Breast epithelium (tissue), 4 donors: ENCODE results near the gene TMA16. TPM values are rescaled to one million over a fixed set of nuclear protein-coding genes. Genes with fewer than 3 reads are reported as not detected.

Source experiments
- DNase-seq, 2 donors: peaks; one replicate each; pipeline ENCODE4 v3.0.0-alpha.2; 2019; ENCODE audit warnings: low spot score in 2 of 2
- H3K27ac ChIP-seq, 2 donors: fragments of 200-600 bp; sonication (generic) in 1 of 2; one replicate each; pipeline ENCODE4 v1.5.1; 2016 to 2019; ENCODE audit warnings: mild to moderate bottlenecking in 1 of 2
- H3K27me3 ChIP-seq, 2 donors: fragments of 200-600 bp; sonication (generic) in 1 of 2; one replicate each; pipeline versions ENCODE4 v1.5.1 to v1.6.0; 2017 to 2019; ENCODE audit warnings: control low read depth in 1 of 2, mild to moderate bottlenecking in 1 of 2
- H3K36me3 ChIP-seq: fragments of 200-600 bp; one replicate; pipeline ENCODE4 v1.5.1; 2019
- H3K4me1 ChIP-seq, 2 donors: fragments of 200-600 bp; sonication (generic); one replicate each; pipeline ENCODE4 v1.5.1; 2016 to 2019; ENCODE audit warnings: control low read depth in 1 of 2
- H3K4me3 ChIP-seq, 3 donors: fragments of 200-600 bp; sonication (generic); 1 replicate in 2 of 3; 2 replicates in 1 of 3; pipeline ENCODE4 v1.5.1; 2016 to 2019; ENCODE audit warnings: mild to moderate bottlenecking in 3 of 3, moderate library complexity in 2 of 3
- H3K9me3 ChIP-seq, 2 donors: fragments of 200-600 bp; sonication (generic) in 1 of 2; one replicate each; pipeline ENCODE4 v1.5.1; 2016 to 2019; ENCODE audit warnings: control low read depth in 1 of 2
- POLR2A ChIP-seq: fragments of 450-650 bp; IDR thresholded peaks from one replicate; pipeline ENCODE4 v1.6.1; 2016; ENCODE audit warnings: antibody characterized with exemption, mild to moderate bottlenecking, moderate library complexity
- POLR2AphosphoS5 ChIP-seq, 3 donors: sonication (generic); formaldehyde crosslinking; IDR thresholded peaks; one replicate each; pipeline ENCODE4 v1.6.1; 2017; ENCODE audit warnings: antibody characterized with exemption in 3 of 3
- intact Hi-C: fragments of 100-400 bp; cut with DNase I; formaldehyde crosslinking; loops from one replicate; pipeline ENCODE4 v1.15.1; 2023; ENCODE audit warnings: low total_unique reads
- total RNA-seq, 3 donors: library from RNA; depleted of rRNA; stranded (reverse); fragments of >200 nt; gene quantifications; one replicate each; pipeline ENCODE4 v1.1.0, GENCODE V29; 2016
- TF ChIP-seq, protein P1 (sequence below), 3 donors: fragments of 450-650 bp; IDR thresholded peaks; one replicate each; pipeline ENCODE4 v1.5.1; 2016 to 2017; ENCODE audit warnings: antibody characterized with exemption in 3 of 3, mild to moderate bottlenecking in 3 of 3, moderate library complexity in 3 of 3

The TMA16 gene
- total RNA-seq, 3 donors from 2014 or later, result 28.2 to 34.7 (median 30.1) TPM

DNA sequence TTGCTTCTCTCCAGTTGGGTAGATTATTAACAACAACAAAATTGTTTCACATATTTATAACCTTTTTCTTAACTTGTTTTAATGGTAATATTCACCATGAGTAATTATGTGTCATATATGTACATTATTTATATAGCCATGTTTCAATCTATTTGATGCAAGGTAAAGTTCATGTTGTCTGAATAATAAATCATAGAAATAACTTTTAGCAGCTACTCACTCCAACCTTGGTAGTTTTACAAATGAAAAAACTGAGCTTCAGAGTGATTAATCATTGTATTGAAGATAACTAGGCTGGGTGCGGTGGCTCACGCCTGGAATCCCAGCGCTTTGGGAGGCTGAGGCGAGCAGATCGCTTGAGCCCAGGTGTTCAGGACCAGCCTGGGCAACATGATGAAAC is 46.0 kb downstream of the TMA16 start:
- intact Hi-C loops, result no loop called here
- no peak overlapping the region for H3K4me3 ChIP-seq

DNA sequence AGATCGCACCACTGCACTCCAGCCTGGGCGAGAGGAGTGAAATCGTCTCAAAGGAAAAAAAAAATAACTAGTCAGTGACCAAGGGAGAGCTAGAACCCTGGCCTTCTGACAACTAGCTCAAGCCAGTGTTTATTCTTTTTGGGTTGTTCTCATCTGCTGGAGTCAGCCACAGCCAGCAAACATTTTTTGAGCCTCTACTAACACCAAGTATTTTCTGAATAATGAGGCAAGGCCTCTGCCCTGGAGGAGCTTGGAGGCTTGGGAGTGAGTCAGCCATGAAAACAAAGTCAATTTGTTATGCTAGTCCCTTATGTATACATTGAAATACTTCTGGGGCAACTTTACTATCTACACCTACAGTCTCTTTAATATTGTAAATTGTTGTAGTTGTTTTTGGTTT is 46.5 kb downstream of the TMA16 start:
- TF ChIP-seq POLR2A, result no peak
- TF ChIP-seq POLR2AphosphoS5 (IDR thresholded peaks at IDR 0.05), result no peak
- TF ChIP-seq, protein P1, sequence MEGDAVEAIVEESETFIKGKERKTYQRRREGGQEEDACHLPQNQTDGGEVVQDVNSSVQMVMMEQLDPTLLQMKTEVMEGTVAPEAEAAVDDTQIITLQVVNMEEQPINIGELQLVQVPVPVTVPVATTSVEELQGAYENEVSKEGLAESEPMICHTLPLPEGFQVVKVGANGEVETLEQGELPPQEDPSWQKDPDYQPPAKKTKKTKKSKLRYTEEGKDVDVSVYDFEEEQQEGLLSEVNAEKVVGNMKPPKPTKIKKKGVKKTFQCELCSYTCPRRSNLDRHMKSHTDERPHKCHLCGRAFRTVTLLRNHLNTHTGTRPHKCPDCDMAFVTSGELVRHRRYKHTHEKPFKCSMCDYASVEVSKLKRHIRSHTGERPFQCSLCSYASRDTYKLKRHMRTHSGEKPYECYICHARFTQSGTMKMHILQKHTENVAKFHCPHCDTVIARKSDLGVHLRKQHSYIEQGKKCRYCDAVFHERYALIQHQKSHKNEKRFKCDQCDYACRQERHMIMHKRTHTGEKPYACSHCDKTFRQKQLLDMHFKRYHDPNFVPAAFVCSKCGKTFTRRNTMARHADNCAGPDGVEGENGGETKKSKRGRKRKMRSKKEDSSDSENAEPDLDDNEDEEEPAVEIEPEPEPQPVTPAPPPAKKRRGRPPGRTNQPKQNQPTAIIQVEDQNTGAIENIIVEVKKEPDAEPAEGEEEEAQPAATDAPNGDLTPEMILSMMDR (IDR thresholded peaks at IDR 0.05), result no peak
- H3K27ac ChIP-seq, result no peak overlapping the region
- intact Hi-C loops, result no loop called here

More for the DNA sequence above, 46.0 kb downstream of the TMA16 start:
- Histone ChIP-seq H3K36me3 (no peaks in the 10 kb centered on the region), H3K4me1 (no peaks in the 10 kb centered on the region), H3K9me3 (no peaks in the 10 kb centered on the region), H3K27ac (no peak overlapping the region), H3K27me3 (no peaks in the 10 kb centered on the region)
- TF ChIP-seq POLR2A, result no peak
- no peak for TF ChIP-seq POLR2AphosphoS5 (IDR thresholded peaks at IDR 0.05)
- TF ChIP-seq, protein P1 (IDR thresholded peaks at IDR 0.05), result no peak
- no peak for DNase-seq

DNA sequence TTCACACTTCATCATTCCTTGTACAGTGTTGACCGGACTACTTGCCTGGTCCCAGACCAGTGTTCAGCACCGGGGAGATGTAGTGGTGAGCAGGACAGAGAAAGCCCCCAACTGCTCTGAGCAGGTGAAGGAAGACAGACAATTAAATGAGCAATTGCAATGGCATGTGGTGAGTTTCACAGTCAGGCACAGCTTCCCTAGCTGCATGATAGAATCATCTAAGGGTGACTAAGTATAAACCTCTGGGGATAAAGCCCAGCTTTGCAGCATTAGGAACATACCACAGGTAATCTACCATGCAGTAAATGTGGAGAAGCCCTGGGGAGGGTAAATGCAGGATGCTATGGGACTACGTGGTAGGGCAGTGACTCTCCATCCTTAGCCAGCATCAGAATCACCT is 47.8 kb downstream of the TMA16 start:
- H3K4me1 ChIP-seq, result no peaks in the 10 kb centered on the region
- TF ChIP-seq, protein P1 (IDR thresholded peaks at IDR 0.05), result no peak
- no peak for TF ChIP-seq POLR2A
- DNase-seq, result no peak
- no peaks in the 10 kb centered on the region for H3K9me3 ChIP-seq
- no peaks in the 10 kb centered on the region for H3K27me3 ChIP-seq
- intact Hi-C loops, result no loop called here
- no peak overlapping the region for H3K27ac ChIP-seq
- H3K4me3 ChIP-seq, result no peak overlapping the region
- H3K36me3 ChIP-seq, result no peaks in the 10 kb centered on the region

More for the DNA sequence above, 46.5 kb downstream of the TMA16 start:
- Histone ChIP-seq H3K27me3 (no peaks in the 10 kb centered on the region), H3K9me3 (no peaks in the 10 kb centered on the region), H3K4me1 (no peaks in the 10 kb centered on the region), H3K36me3 (no peaks in the 10 kb centered on the region), H3K4me3 (no peak overlapping the region)
- no peak for DNase-seq

DNA sequence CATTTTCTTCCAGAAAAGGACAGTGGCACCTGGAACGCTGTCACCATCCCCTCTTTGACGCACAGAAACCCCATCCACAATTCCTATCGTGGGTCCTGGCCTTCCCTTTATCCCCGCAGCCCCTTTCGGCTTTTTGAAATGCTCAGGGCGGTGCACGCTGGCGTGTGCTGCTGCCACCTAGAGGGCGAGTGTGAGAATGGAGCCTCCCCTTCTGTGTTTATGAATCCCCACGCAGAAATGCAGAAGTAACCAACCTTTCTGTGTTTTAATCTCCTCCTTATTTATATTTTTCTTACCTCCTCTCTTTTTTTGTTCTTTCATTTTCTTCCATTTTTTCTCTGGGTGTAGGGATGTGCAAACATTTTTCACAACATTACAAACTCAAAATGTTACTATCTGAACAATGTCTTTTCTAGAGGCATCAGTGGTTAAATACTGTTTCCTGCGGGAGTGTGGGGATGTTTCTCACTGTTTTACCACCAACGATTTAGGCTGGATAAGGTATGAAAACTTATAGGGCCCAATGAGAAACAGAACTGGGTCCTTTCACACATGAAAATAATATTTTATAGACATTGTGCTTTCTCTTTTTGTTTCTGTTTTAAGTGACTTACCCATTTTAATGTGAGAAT is 50.0 kb downstream of the TMA16 start:
- Histone ChIP-seq H3K4me3 (peak overlapping the region in 2 of 3 donors; percentile 26 to 54), H3K27me3 (no peaks in the 10 kb centered on the region), H3K36me3 (no peaks in the 10 kb centered on the region), H3K27ac (no peak overlapping the region), H3K9me3 (no peaks in the 10 kb centered on the region), H3K4me1 (no peaks in the 10 kb centered on the region)
- intact Hi-C loops, result no loop called here
- TF ChIP-seq, protein P1 (IDR thresholded peaks at IDR 0.05), result peak; percentile 55 to 68 (median 66)
- no peak for TF ChIP-seq POLR2AphosphoS5 (IDR thresholded peaks at IDR 0.05)
- no peak for DNase-seq

DNA sequence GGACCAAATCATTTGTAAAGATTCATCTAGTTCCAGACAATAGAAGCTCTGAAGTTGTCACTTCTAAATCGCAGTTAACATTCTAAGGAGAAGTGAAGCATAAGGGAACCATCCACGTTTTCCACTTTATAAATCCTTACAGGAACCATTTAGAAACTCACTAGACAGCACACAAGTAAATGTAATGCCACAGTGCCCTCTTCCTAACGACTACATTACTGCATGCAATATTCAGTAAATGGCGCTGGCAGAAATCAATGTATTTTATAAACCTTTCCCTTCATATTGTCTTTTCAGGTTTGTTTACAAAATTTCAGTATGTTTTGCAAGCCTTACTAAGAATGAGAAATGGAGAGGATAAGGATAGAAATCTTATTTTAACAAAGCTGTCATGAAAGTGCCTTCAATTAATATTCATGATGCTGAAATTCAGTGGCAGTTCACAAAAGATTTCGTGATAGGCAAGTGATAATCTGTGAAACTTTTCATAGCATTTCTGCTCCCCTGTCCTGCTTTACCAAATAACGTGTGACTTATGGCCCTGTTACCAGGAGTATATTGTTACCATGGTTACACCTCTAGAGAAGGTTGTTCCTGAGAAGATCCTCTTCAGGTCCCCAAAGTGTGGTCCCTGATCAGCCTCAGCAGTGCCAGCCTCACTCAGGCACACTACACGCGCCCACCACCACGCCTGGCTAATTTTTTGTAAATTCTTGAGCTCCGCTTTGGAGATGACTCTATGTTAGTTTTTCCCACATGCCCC is 54.2 kb downstream of the TMA16 start:
- H3K4me1 ChIP-seq, result no peaks in the 10 kb centered on the region
- no peaks in the 10 kb centered on the region for H3K27me3 ChIP-seq
- TF ChIP-seq POLR2A, result no peak
- TF ChIP-seq, protein P1 (IDR thresholded peaks at IDR 0.05), result peak in 2 of 3 donors; percentile 61 to 68
- no peak overlapping the region for H3K4me3 ChIP-seq
- no peak for DNase-seq
- H3K27ac ChIP-seq, result no peak overlapping the region
- intact Hi-C loops, result no loop called here
- no peaks in the 10 kb centered on the region for H3K9me3 ChIP-seq
- H3K36me3 ChIP-seq, result no peaks in the 10 kb centered on the region
